HG03521 (cell line): ENCODE measurements around the gene INPP4B.

Experiments used
- ATAC-seq: cut with Tn5 transposase; IDR thresholded peaks from one replicate; pipeline ENCODE4 v1.9.1; 2021; ENCODE audit warnings: mild to moderate bottlenecking, moderate library complexity; ENCODE audit not compliant: unreplicated experiment

The INPP4B gene

GRCh38 chr4:142045996-142046395 is 800.1 kb downstream of the INPP4B start:
- ATAC-seq, result no peak

GRCh38 chr4:142044271-142044670 is 801.8 kb downstream of the INPP4B start:
- ATAC-seq, result no peak

- no peak for ATAC-seq
Measured at GRCh38 chr4:142043509-142043908, 802.6 kb downstream of the INPP4B start.

DNA sequence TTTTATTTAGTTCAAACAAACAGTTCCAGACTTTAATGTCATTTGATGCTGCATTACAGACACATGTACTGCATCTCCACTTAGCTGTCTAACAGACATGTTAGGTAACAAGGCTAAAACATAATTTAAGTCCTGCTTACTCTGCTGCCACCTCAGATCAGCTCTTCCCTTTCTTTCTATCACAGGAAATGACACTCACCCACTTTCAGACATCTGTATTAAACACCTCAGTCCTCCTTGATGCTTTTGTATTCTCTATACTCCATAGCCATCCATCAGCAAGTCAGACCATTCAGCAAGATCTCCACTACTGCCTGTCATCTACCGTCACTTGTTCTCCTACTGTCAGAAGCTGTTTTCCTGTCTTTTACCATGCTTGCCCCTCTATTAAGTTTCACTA is 804.3 kb downstream of the INPP4B start:
- ATAC-seq, result no peak

- ATAC-seq, result no peak
Measured at GRCh38 chr4:142040043-142040442, 806.1 kb downstream of the INPP4B start.

DNA sequence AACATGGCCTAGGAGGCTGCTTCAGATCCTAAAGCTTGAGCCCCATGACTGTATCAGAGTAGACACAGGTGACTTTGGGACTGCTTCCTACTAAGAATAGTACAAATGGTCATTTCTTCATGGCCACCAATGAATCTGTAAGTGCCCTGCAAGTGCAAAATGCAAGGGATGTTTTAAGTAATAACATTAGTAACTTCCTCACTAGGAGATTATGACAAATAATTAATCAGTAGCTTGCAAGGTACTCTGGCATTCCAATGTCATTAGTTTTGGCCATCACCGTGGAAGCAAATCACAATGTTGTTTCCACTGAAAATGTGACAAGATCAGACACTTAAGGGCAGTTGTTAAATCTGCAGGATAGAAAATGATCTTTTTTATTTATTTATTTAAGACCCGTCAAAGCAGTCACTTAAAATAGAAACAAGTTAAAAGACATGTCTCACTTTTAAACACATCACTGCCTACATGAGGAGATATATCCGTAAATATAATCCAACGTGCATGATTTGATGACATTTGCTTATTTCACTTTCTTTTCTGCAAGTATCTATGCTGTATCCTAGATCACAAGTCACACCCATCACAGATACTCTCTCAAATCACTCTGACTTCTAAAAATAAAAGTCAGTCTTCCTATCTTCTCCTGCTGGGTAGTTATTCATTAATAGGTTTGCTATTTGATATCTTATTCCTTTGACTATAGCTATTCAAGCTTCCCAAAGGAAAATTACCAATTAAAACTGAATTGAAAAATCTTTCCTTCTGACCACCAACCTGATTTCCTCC is 809.1 kb downstream of the INPP4B start:
- no peak for ATAC-seq

- ATAC-seq, result no peak
Measured at GRCh38 chr4:142035566-142035965, 810.5 kb downstream of the INPP4B start.

GRCh38 chr4:142034101-142034500 is 812.0 kb downstream of the INPP4B start:
- ATAC-seq, result no peak

DNA sequence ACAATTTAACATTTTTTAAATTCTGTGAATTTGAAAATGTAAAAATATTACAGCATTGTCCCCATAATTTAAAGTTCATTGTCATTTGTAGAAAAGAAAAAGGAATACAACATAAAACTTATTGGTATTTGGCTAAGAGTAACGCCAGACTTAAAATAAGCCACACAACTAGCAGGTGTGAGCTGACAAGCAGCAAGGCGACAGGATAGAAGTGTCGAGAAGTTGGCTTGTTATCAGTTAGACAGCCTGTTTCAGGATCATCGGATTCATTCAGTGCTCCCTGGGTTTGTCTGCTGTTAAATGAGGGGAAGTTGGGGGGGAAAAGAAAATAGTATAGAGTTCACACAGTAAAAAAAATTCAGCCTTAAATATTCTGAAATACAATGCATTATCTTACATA is 816.1 kb downstream of the INPP4B start:
- ATAC-seq, result no peak

GRCh38 chr4:142021761-142022160 is 824.3 kb downstream of the INPP4B start:
- ATAC-seq, result no peak

GRCh38 chr4:142021181-142021580 is 824.9 kb downstream of the INPP4B start:
- ATAC-seq, result no peak

DNA sequence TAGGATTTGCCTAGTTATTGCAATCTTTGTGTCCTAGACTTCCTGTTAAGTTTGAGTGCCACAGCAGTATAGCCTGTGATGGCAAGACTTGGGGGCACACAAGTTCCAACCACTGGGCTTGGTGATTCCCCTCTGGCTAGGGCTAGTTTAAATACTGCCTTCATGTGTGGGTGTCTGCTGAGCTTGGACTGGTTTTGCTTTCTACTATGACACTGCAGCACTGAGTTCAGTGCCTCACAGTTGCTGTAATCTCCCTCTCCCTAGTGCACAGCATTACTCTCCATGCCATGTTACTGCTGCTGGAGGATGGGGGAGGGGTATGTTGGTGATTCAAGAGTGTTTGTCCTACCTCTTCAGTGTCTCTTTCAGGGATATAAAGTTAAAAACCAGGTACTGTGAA is 830.1 kb downstream of the INPP4B start:
- no peak for ATAC-seq

GRCh38 chr4:142009751-142010150 is 836.4 kb downstream of the INPP4B start:
- ATAC-seq, result no peak

GRCh38 chr4:142005519-142005918 is 840.6 kb downstream of the INPP4B start:
- ATAC-seq, result no peak

- no peak for ATAC-seq
Measured at GRCh38 chr4:141999446-142000143, 846.5 kb downstream of the INPP4B start.

- no peak for ATAC-seq
Measured at GRCh38 chr4:141995056-141995455, 851.0 kb downstream of the INPP4B start.

DNA sequence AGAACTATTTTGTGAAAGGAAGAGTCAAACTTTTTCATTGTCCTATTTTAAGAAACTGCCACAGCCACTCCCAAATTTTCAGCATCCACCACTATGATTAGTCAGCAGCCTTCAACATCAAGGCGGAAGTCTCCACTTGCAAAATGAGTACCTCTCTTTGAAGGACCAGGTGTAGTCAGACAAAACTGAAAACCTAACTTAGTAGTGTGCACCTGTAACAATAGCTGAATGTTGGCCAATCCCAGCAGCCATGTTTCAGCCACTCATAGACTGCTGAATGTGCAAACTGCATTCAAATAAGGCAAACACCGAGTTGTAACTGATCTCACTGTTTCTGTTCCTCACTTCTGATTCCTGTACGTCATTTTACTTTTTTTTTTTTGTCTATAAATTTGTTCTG is 868.7 kb downstream of the INPP4B start:
- no peak for ATAC-seq
